Common myeloid progenitor, CD34-positive (primary cell): ENCODE measurements around the gene ENDOG. TPM values are rescaled to one million over a fixed set of nuclear protein-coding genes. Genes with fewer than 3 reads are reported as not detected.

Experiments used
- CTCF ChIA-PET: fragments of 350-600 bp; sonication (Branson Sonifier 250); formaldehyde crosslinking; loops from one replicate; lab custom pipeline; 2021; ENCODE audit warnings: antibody characterized with exemption; lab: Charles Lee
- POLR2A ChIA-PET: fragments of 350-600 bp; sonication (Branson Sonifier 250); formaldehyde crosslinking; loops from one replicate; lab custom pipeline; 2021; ENCODE audit warnings: antibody characterized with exemption; lab: Charles Lee
- DNase-seq, 3 donors: peaks; one replicate each; pipeline versions ENCODE4 v3.0.0 to v3.0.0-alpha.2; 2013
- H3K27ac ChIP-seq, 2 experiments: 1 replicate in 1 of 2; 2 replicates in 1 of 2; pipeline ENCODE4 v1.7.0; 2013; ENCODE audit warnings: inconsistent platforms in 2 of 2, low read length in 2 of 2, mild to moderate bottlenecking in 2 of 2, low read depth in 1 of 2, moderate library complexity in 1 of 2; ENCODE audit not compliant: severe bottlenecking in 2 of 2, insufficient read depth in 1 of 2, poor library complexity in 1 of 2
- H3K27me3 ChIP-seq, 5 experiments: replicated peaks in 2 of 5; 1 replicate in 3 of 5; 2 replicates in 2 of 5; pipeline versions ENCODE4 v1.6.1 to v1.7.0; 2013; ENCODE audit warnings: low read length in 4 of 5, mild to moderate bottlenecking in 2 of 5, moderate library complexity in 2 of 5, inconsistent platforms in 1 of 5; ENCODE audit not compliant: insufficient read depth in 5 of 5, control insufficient read depth in 4 of 5
- H3K36me3 ChIP-seq, 4 experiments: 1 replicate in 2 of 4; 2 replicates in 2 of 4; pipeline versions ENCODE4 v1.6.1 to v1.7.0; 2013; ENCODE audit warnings: low read length in 3 of 4, control low read depth in 1 of 4, mild to moderate bottlenecking in 1 of 4; ENCODE audit not compliant: control insufficient read depth in 4 of 4, insufficient read depth in 4 of 4
- H3K4me1 ChIP-seq, 4 experiments: 1 replicate in 3 of 4; 2 replicates in 1 of 4; pipeline versions ENCODE4 v1.6.1 to v1.7.1; 2013; ENCODE audit warnings: low read length in 3 of 4, mild to moderate bottlenecking in 3 of 4, control low read depth in 1 of 4, inconsistent platforms in 1 of 4, moderate library complexity in 1 of 4; ENCODE audit not compliant: control insufficient read depth in 4 of 4, insufficient read depth in 4 of 4; ENCODE audit errors: control extremely low read depth in 1 of 4
- H3K4me3 ChIP-seq, 7 experiments: 1 replicate in 4 of 7; 2 replicates in 3 of 7; pipeline versions ENCODE4 v1.5.1 to v1.7.0; 2013; ENCODE audit warnings: mild to moderate bottlenecking in 7 of 7, low read length in 6 of 7, moderate library complexity in 6 of 7, inconsistent platforms in 2 of 7, low read depth in 2 of 7, control low read depth in 1 of 7; ENCODE audit not compliant: insufficient read depth in 4 of 7, control insufficient read depth in 1 of 7; ENCODE audit errors: extremely low read depth in 1 of 7
- H3K9me3 ChIP-seq, 5 experiments: 1 replicate in 4 of 5; 2 replicates in 1 of 5; pipeline versions ENCODE4 v1.6.1 to v1.7.1; 2013; ENCODE audit warnings: low read length in 4 of 5, mild to moderate bottlenecking in 2 of 5, inconsistent platforms in 1 of 5, low read depth in 1 of 5, moderate library complexity in 1 of 5; ENCODE audit not compliant: control insufficient read depth in 4 of 5, insufficient read depth in 2 of 5; ENCODE audit errors: control extremely low read depth in 1 of 5
- WGBS: methylation state at CpG from one replicate; pipeline ENCODE4 v1.1.5; 2013; ENCODE audit not compliant: insufficient coverage; 5-methylcytosine and 5-hydroxymethylcytosine counted together
- polyA plus RNA-seq: library from polyadenylated mRNA; unstranded; fragments of 120-200 nt; gene quantifications from one replicate; pipeline ENCODE4 v1.2.1, GENCODE V29; 2013

The ENDOG gene
- polyA plus RNA-seq = 6.3 TPM

GRCh38 chr9:128818099-128818838 lies at the start of gene ENDOG:
ENDOG (plus strand) TSS chr9:128818500; CDS start chr9:128818685, 185 bp downstream.
- peak; percentile 95 to 96 (median 96) for DNase-seq
- peak within 1 kb of the TSS; percentile 65 to 90 (median 76) for H3K4me3 ChIP-seq
- CTCF ChIA-PET = interaction anchor here (0.6 to 3.2 kb wide), 17 partner anchors 9 to 1916 kb away, joined by 3 to 19 read pairs (median 4); partner anchors contain the start of genes SPOUT1 and ZDHHC12
- H3K36me3 ChIP-seq = peaks cover 0 to 31% (median 20%) of the 10 kb centered on the region in 4 experiments
- no peaks in the 10 kb centered on the region for H3K27me3 ChIP-seq
- POLR2A ChIA-PET = interaction anchor here (0.6 to 1.1 kb wide), 3 partner anchors 11 to 116 kb away, joined by 3 read pairs; partner anchors contain the start of genes PKN3 and SPOUT1
- no peaks in the 10 kb centered on the region for H3K9me3 ChIP-seq
- no peak within 1 kb of the TSS for H3K27ac ChIP-seq
- H3K4me1 ChIP-seq = peaks cover 0 to 16% (median 14%) of the 10 kb centered on the region in 4 experiments
- 0% methylated on average over 39 of the region's 70 CpGs for WGBS

- no peak for DNase-seq
- POLR2A ChIA-PET = no interaction called here
- Histone ChIP-seq H3K9me3 (no peaks in the 10 kb centered on the region), H3K27ac (no peak overlapping the region), H3K4me1 (peaks cover 2 to 28% (median 19%) of the 10 kb centered on the region in 4 experiments), H3K27me3 (no peaks in the 10 kb centered on the region), H3K4me3 (no peak overlapping the region), H3K36me3 (peaks cover 3 to 15% (median 7%) of the 10 kb centered on the region in 4 experiments)
- 95% methylated on average over 6 of the region's 6 CpGs for WGBS
- CTCF ChIA-PET = no interaction called here
Observed at GRCh38 chr9:128768606-128769005, 49.7 kb upstream of the ENDOG start.

- H3K36me3 ChIP-seq = peaks cover 3 to 10% (median 7%) of the 10 kb centered on the region in 4 experiments
- H3K27me3 ChIP-seq = no peaks in the 10 kb centered on the region
- H3K4me3 ChIP-seq = peak overlapping the region; percentile 70 to 100 (median 98)
- peaks cover 2 to 17% (median 13%) of the 10 kb centered on the region in 4 experiments for H3K4me1 ChIP-seq
- 92% methylated on average over 8 of the region's 11 CpGs for WGBS
- DNase-seq = no peak
- H3K9me3 ChIP-seq = no peaks in the 10 kb centered on the region
- H3K27ac ChIP-seq = peak overlapping the region; percentile 92 to 97
- POLR2A ChIA-PET = interaction anchor here (0.6 to 1.9 kb wide), 5 partner anchors 9 to 37 kb away, joined by 3 to 11 read pairs (median 5); no protein-coding TSS in a partner anchor
- CTCF ChIA-PET = interaction anchor here (0.9 to 4.1 kb wide), 5 partner anchors 9 to 37 kb away, joined by 3 to 18 read pairs (median 5); no protein-coding TSS in a partner anchor
Observed at GRCh38 chr9:128770286-128771030, 47.8 kb upstream of the ENDOG start.

GRCh38 chr9:128771094-128771721 lies 47.1 kb upstream of the ENDOG start:
- POLR2A ChIA-PET = interaction anchor here (0.6 to 1.9 kb wide), 7 partner anchors 10 to 155 kb away, joined by 3 to 11 read pairs (median 3); partner anchors contain the start of gene ZDHHC12
- 0% methylated on average over 28 of the region's 28 CpGs for WGBS
- H3K4me3 ChIP-seq = peak overlapping the region; percentile 70 to 100 (median 98)

GRCh38 chr9:128771745-128772519 lies 46.4 kb upstream of the ENDOG start, which contains the start of gene ZER1:
ZER1 (minus strand) TSS chr9:128771927; CDS start chr9:128755565, 16,362 bp downstream.
- no peaks in the 10 kb centered on the region for H3K27me3 ChIP-seq
- H3K9me3 ChIP-seq = peaks cover 0 to 3% (median 2%) of the 10 kb centered on the region in 5 experiments
- peaks cover 2 to 17% (median 13%) of the 10 kb centered on the region in 4 experiments for H3K4me1 ChIP-seq
- under 1% methylated on average over 70 of the region's 72 CpGs for WGBS
- H3K27ac ChIP-seq = peak within 1 kb of the TSS; percentile 92 to 97
- CTCF ChIA-PET = interaction anchor here (0.7 to 4.1 kb wide), 6 partner anchors 10 to 39 kb away, joined by 3 to 18 read pairs (median 3); no protein-coding TSS in a partner anchor
- peaks cover 3 to 7% (median 6%) of the 10 kb centered on the region in 4 experiments for H3K36me3 ChIP-seq
- peak within 1 kb of the TSS; percentile 70 to 100 (median 98) for H3K4me3 ChIP-seq
- peak; percentile 92 to 96 (median 94) for DNase-seq
- POLR2A ChIA-PET = interaction anchor here (0.6 to 1.9 kb wide), 6 partner anchors 10 to 57 kb away, joined by 3 to 11 read pairs (median 5); partner anchors contain the start of gene ZDHHC12

More at GRCh38 chr9:128771094-128771721, 47.1 kb upstream of the ENDOG start:
- peaks cover 0 to 2% (median 2%) of the 10 kb centered on the region in 5 experiments for H3K9me3 ChIP-seq
- peaks cover 3 to 7% (median 6%) of the 10 kb centered on the region in 4 experiments for H3K36me3 ChIP-seq
- peaks cover 2 to 17% (median 13%) of the 10 kb centered on the region in 4 experiments for H3K4me1 ChIP-seq
- peak overlapping the region; percentile 92 to 97 for H3K27ac ChIP-seq
- CTCF ChIA-PET = interaction anchor here (0.7 to 4.1 kb wide), 6 partner anchors 9 to 38 kb away, joined by 3 to 18 read pairs (median 5); no protein-coding TSS in a partner anchor
- no peaks in the 10 kb centered on the region for H3K27me3 ChIP-seq
- DNase-seq = peak in 2 of 3 donors; percentile 56 to 68
